Ectodermal cell (in vitro differentiated cells): ENCODE results near the gene GRM5.

ENCODE experiments used
- H3K27ac ChIP-seq: 2 replicates; pipeline ENCODE4 v1.7.0; 2013; ENCODE audit warnings: mild to moderate bottlenecking, low read depth, low read length; ENCODE audit not compliant: insufficient read depth, poor library complexity, severe bottlenecking
- H3K27me3 ChIP-seq: 2 replicates; pipeline ENCODE4 v1.7.0; 2013; ENCODE audit warnings: mild to moderate bottlenecking, low read length; ENCODE audit not compliant: insufficient read depth, control insufficient read depth, poor library complexity, severe bottlenecking
- H3K36me3 ChIP-seq: one replicate; pipeline ENCODE4 v1.7.0; 2013; ENCODE audit warnings: low read length; ENCODE audit not compliant: control insufficient read depth, insufficient read depth
- H3K4me1 ChIP-seq: one replicate; pipeline ENCODE4 v1.7.0; 2013; ENCODE audit warnings: low read length; ENCODE audit not compliant: control insufficient read depth, insufficient read depth
- H3K4me3 ChIP-seq: 2 replicates; pipeline ENCODE4 v1.7.0; 2013; ENCODE audit warnings: low read depth, low read length, control low read depth; ENCODE audit not compliant: insufficient read depth
- H3K9me3 ChIP-seq: 2 replicates; pipeline ENCODE4 v1.7.0; 2013; ENCODE audit warnings: mild to moderate bottlenecking, low read length, moderate library complexity; ENCODE audit not compliant: control insufficient read depth
- WGBS, 2 experiments: methylation state at CpG; one replicate each; pipeline ENCODE4 v1.1.7; 2013; ENCODE audit warnings: missing lambda C conversion rate in 2 of 2; 5-methylcytosine and 5-hydroxymethylcytosine counted together

The GRM5 gene

DNA sequence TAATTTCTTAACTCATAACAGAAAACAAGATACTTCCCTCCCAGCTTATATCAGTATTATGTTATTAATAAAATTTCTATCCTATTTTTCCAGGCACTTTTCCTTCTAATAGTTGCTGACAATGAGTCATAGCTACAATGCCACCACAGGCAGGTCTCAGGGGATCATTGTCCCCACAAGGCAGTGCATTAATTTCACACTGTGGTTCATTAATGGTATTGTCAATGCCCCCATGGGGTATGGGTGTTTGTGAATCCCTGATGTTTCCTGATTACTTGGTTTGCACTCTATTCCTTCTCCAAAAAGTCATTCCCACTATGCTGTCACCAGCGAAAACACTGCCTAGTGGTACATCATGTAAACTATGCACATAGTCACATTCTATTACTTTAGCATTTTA, 382.8 kb downstream of the GRM5 start:
- no peaks in the 10 kb centered on the region for H3K9me3 ChIP-seq
- no peaks in the 10 kb centered on the region for H3K27me3 ChIP-seq
- no peak overlapping the region for H3K27ac ChIP-seq
- 14 to 38% methylated on average over 1 of the region's 1 CpG for WGBS, 2 experiments
- H3K4me1 ChIP-seq = no peaks in the 10 kb centered on the region
- no peak overlapping the region for H3K4me3 ChIP-seq
- H3K36me3 ChIP-seq = no peaks in the 10 kb centered on the region

DNA sequence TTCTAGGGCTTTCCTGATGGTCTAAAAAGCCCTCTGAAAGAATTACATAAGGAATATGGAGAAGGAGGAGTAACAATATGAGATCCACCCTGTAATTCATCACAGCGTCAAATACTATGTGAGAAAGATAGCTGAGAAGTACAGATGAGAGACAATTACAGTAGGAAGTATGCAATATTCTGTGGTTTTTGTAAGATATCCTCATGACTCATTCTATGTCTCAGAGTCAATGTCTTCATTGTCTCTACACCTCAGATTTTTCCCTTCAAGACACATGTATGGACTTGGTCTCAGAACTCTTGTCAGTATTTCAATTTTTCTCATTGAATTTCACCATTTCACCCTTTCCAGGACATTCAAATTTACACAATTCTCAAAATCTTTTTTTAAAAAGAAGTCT, 385.0 kb downstream of the GRM5 start:
- H3K4me1 ChIP-seq = no peaks in the 10 kb centered on the region
- no peak overlapping the region for H3K4me3 ChIP-seq
- 93 to 100% methylated on average over 1 of the region's 1 CpG for WGBS, 2 experiments
- no peak overlapping the region for H3K27ac ChIP-seq
- no peaks in the 10 kb centered on the region for H3K36me3 ChIP-seq
- no peaks in the 10 kb centered on the region for H3K27me3 ChIP-seq
- H3K9me3 ChIP-seq = no peaks in the 10 kb centered on the region

DNA sequence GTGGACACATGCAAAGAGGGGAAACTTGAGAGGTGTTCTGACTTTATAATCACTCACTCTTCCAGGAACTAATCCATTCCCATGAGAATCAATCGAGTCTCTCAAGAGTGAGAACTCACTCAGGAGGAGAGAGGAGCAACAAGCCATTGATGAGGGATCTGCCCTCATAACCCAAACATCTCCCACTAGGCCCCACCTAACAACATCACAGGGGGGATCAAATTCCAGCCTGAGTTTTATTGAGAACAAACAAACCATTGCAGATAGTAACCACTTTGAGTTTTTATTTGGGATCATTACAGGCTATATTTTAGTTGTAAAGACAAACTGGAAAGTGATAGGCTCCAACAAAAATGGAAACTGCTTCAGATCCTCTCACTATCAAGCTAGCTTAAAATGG, 399.4 kb downstream of the GRM5 start:
- H3K9me3 ChIP-seq = no peaks in the 10 kb centered on the region
- no peak overlapping the region for H3K4me3 ChIP-seq
- H3K27me3 ChIP-seq = no peaks in the 10 kb centered on the region
- H3K4me1 ChIP-seq = no peaks in the 10 kb centered on the region
- H3K27ac ChIP-seq = no peak overlapping the region
- H3K36me3 ChIP-seq = no peaks in the 10 kb centered on the region
- 75 to 93% methylated on average over 1 of the region's 1 CpG for WGBS, 2 experiments

DNA sequence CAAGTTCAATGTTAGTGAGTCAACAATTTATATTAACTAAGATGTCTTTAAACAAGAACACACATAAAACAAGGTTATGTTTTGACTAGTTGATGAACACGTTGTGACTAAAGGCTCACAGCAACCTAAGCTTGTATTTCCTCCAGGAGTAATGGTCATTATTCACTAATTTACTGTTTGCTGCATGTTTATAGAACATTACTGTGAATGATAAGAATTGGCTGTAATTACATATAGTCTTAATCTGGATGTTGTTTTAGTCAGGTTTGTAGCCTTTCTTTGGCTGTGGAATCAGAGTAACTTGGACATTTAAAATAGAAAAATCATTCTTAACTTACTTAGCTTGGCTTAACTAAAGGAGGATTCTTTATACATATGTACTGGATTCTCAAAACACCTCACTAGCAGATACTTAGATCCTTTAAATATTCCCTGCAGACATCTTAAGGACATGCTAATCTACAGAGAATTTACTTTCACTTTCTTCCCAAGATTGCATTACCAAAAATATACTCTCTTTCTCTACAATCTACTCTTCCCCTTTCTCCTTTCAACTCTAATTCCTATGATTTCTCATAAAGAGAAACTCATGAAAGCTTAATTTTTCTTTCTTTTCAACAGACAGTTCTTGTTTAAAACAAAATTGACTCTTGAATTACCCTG, 408.6 kb downstream of the GRM5 start:
- 80 to 100% methylated on average over 1 of the region's 1 CpG for WGBS, 2 experiments
- no peaks in the 10 kb centered on the region for H3K4me1 ChIP-seq
- no peak overlapping the region for H3K27ac ChIP-seq
- no peaks in the 10 kb centered on the region for H3K27me3 ChIP-seq
- no peaks in the 10 kb centered on the region for H3K36me3 ChIP-seq
- no peak overlapping the region for H3K4me3 ChIP-seq
- no peaks in the 10 kb centered on the region for H3K9me3 ChIP-seq

- 98 to 100% methylated on average over 1 to 3 of the region's 3 CpGs for WGBS, 2 experiments
- no peaks in the 10 kb centered on the region for H3K4me1 ChIP-seq
- no peaks in the 10 kb centered on the region for H3K36me3 ChIP-seq
- no peak overlapping the region for H3K4me3 ChIP-seq
- H3K27me3 ChIP-seq = no peaks in the 10 kb centered on the region
- H3K27ac ChIP-seq = no peak overlapping the region
- no peaks in the 10 kb centered on the region for H3K9me3 ChIP-seq
These were observed 409.5 kb downstream of the GRM5 start for GRCh38 chr11:88656283-88656682.

GRCh38 chr11:88655656-88656055, 410.1 kb downstream of the GRM5 start:
- Histone ChIP-seq H3K27ac (no peak overlapping the region), H3K36me3 (no peaks in the 10 kb centered on the region), H3K9me3 (no peaks in the 10 kb centered on the region), H3K27me3 (no peaks in the 10 kb centered on the region), H3K4me1 (no peaks in the 10 kb centered on the region), H3K4me3 (no peak overlapping the region)

- H3K27ac ChIP-seq = no peak overlapping the region
- no peaks in the 10 kb centered on the region for H3K4me1 ChIP-seq
- H3K36me3 ChIP-seq = no peaks in the 10 kb centered on the region
- no peak overlapping the region for H3K4me3 ChIP-seq
- 81 to 82% methylated on average over 2 of the region's 3 CpGs for WGBS, 2 experiments
- no peaks in the 10 kb centered on the region for H3K27me3 ChIP-seq
- no peaks in the 10 kb centered on the region for H3K9me3 ChIP-seq
These were observed 410.6 kb downstream of the GRM5 start for GRCh38 chr11:88655196-88655595.

DNA sequence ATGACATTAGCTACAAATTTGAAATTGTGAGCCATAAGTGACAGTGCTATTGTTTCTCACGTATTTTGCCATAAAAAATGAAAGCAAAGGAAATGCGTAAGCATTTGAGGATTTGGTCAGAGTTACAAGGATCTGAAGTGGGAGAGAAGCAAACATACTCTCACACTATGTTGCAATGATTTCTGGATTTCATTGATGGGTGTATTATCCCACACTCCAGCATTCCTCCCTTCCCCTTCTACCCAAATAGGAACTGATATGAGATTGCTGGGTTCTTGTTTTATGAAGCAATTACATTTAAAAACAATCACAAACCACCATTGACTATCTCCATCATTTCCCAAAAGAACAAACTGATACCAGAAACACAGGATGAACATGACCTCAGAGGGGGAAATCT, 414.2 kb downstream of the GRM5 start:
- H3K9me3 ChIP-seq = no peaks in the 10 kb centered on the region
- H3K27ac ChIP-seq = no peak overlapping the region
- no peaks in the 10 kb centered on the region for H3K27me3 ChIP-seq
- no peaks in the 10 kb centered on the region for H3K4me1 ChIP-seq
- no peak overlapping the region for H3K4me3 ChIP-seq
- 97 to 100% methylated on average over 2 of the region's 2 CpGs for WGBS, 2 experiments
- H3K36me3 ChIP-seq = no peaks in the 10 kb centered on the region

DNA sequence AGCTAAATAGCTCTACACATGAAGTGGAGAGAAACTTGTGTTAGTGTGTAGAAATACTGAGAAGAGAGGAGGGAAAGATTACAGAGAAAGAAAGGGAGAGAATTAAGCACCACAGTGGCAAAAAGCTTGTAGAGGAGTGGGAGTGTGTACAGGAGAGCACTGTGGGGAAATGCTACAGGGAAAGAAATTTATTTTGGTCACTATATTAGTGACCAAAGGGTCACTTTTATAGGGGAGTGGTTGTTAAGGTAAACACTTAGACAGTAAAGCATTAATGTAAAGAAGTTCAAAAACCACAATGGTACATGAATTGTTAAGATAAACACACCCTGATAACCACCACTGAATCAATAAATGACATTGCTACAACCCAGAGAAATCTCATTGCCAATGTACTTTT, 421.1 kb downstream of the GRM5 start:
- no peaks in the 10 kb centered on the region for H3K9me3 ChIP-seq
- H3K27me3 ChIP-seq = no peaks in the 10 kb centered on the region
- H3K4me3 ChIP-seq = no peak overlapping the region
- no peak overlapping the region for H3K27ac ChIP-seq
- H3K4me1 ChIP-seq = no peaks in the 10 kb centered on the region
- H3K36me3 ChIP-seq = no peaks in the 10 kb centered on the region

GRCh38 chr11:88632163-88632562, 433.6 kb downstream of the GRM5 start:
- no peak overlapping the region for H3K4me3 ChIP-seq
- H3K4me1 ChIP-seq = no peaks in the 10 kb centered on the region
- H3K27ac ChIP-seq = no peak overlapping the region
- WGBS, 2 experiments = 82 to 88% methylated on average over 4 of the region's 4 CpGs
- H3K36me3 ChIP-seq = no peaks in the 10 kb centered on the region
- no peaks in the 10 kb centered on the region for H3K27me3 ChIP-seq
- H3K9me3 ChIP-seq = no peaks in the 10 kb centered on the region

DNA sequence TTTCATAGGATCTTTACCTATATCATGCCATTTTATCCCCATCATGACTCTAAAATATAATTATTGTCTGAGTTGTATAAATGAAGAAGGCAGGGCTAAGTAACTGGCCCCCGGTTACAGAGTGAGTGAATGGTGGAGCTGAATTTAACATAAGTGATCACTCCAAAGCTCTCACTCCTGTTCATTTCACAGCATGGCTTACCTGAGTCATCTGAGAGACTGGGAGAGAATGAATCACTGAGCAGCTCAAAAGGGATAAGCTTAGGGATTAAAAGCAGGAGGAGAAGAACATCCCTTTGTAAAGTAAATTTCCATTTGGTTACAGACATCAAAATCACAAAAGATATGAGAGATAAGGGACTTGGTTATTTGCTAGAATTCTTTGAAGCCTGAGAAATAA, 434.3 kb downstream of the GRM5 start:
- Histone ChIP-seq H3K36me3 (no peaks in the 10 kb centered on the region), H3K9me3 (no peaks in the 10 kb centered on the region), H3K4me3 (no peak overlapping the region), H3K27ac (no peak overlapping the region), H3K27me3 (no peaks in the 10 kb centered on the region), H3K4me1 (no peaks in the 10 kb centered on the region)
- WGBS, 2 experiments = 29% methylated on average over 1 of the region's 1 CpG; no CpG with 5 or more reads in 1 of the 2 experiments
